Adipose tissue (tissue), 3 donors: ENCODE measurements around the gene ZMYM4. TPM values are rescaled to one million over a fixed set of nuclear protein-coding genes. Genes with fewer than 3 reads are reported as not detected.

Source experiments
- H3K27ac ChIP-seq: one replicate; pipeline ENCODE4 v1.5.1; 2013; ENCODE audit warnings: low read depth, low read length
- WGBS, 3 donors: extraction: QIAGEN DNeasy Blood & Tissue Kit; methylation state at CpG; one replicate each; pipeline ENCODE4 v1.1.7; 2013; 5-methylcytosine and 5-hydroxymethylcytosine counted together
- polyA plus RNA-seq, 3 donors: library from polyadenylated mRNA; stranded (reverse); fragments of 200-250 nt; gene quantifications; one replicate each; pipeline ENCODE4 v1.2.3, GENCODE V29; 2013
- donor health status: healthy with polysubstance abuse.
- donor health status: Bipolar disorder and iron deficiency.
- donor health status: healthy.

Gene ZMYM4
- polyA plus RNA-seq, 3 donors, result 5.9 to 10.6 (median 10.2) TPM

- H3K27ac ChIP-seq, result no peak overlapping the region
Observed at GRCh38 chr1:35269201-35269988, 886 bp downstream of the ZMYM4 start.

GRCh38 chr1:35269989-35270289 lies 1.4 kb downstream of the ZMYM4 start:
- 61 to 65% (median 63%) methylated on average over 2 of the region's 2 CpGs for WGBS, 3 donors
- H3K27ac ChIP-seq, result no peak overlapping the region

More at GRCh38 chr1:35269201-35269988, 886 bp downstream of the ZMYM4 start:
- WGBS, 3 donors, result 1 to 3% (median 2%) methylated on average over 19 to 24 of the region's 24 CpGs

DNA sequence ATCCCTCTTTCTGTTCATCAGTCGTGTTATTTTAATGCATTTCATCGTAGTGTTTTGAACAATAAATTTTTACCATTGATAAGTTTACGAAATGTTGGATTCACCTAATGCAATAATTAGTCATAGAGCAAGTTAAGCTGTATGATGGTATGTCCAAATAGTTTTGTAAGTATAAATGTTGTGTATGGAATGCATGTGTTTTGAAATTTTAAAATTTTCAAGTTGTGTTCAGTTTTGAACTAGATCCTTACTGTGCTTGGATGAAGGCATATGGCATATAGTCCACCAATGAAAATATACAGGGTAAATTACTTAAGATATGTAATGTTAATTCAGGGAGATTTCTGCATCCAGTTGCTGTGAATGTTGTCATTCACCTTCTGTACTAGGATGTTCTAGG lies 2.3 kb downstream of the ZMYM4 start:
- 89 to 97% (median 96%) methylated on average over 3 of the region's 3 CpGs for WGBS, 3 donors

GRCh38 chr1:35274197-35274596 lies 5.7 kb downstream of the ZMYM4 start:
- H3K27ac ChIP-seq, result no peak overlapping the region
- WGBS, 3 donors, result 87 to 90% (median 89%) methylated on average over 4 of the region's 4 CpGs

More for the DNA sequence above, 2.3 kb downstream of the ZMYM4 start:
- H3K27ac ChIP-seq, result no peak overlapping the region

- H3K27ac ChIP-seq, result no peak overlapping the region
- 80 to 83% (median 81%) methylated on average over 6 of the region's 6 CpGs for WGBS, 3 donors
Observed at GRCh38 chr1:35278886-35279554, 10.5 kb downstream of the ZMYM4 start.

GRCh38 chr1:35279555-35279904 lies 11.0 kb downstream of the ZMYM4 start:
- 69 to 100% (median 75%) methylated on average over 1 of the region's 1 CpG for WGBS, 3 donors
- H3K27ac ChIP-seq, result no peak overlapping the region

GRCh38 chr1:35280006-35280405 lies 11.5 kb downstream of the ZMYM4 start:
- H3K27ac ChIP-seq, result no peak overlapping the region
- WGBS, 3 donors, result 96 to 100% (median 98%) methylated on average over 1 of the region's 1 CpG

DNA sequence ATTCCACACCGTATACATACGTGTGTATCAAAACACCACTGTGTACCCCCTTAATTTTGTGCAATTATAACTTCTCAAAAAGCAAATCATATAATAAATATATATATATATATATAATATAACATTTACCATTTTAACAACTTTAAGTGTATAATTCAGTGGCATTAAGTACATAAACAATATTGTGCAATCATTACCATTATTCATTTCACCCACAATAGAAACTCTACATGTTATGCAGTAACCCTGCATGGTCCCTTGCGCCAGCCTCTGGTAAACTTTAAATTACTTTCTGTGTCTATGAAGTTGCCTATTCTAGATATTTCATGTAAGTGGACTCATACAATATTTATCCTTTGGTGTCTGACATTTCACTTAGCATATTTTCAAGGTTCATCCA lies 13.1 kb downstream of the ZMYM4 start:
- H3K27ac ChIP-seq, result no peak overlapping the region
- 94 to 100% (median 98%) methylated on average over 3 of the region's 3 CpGs for WGBS, 3 donors

DNA sequence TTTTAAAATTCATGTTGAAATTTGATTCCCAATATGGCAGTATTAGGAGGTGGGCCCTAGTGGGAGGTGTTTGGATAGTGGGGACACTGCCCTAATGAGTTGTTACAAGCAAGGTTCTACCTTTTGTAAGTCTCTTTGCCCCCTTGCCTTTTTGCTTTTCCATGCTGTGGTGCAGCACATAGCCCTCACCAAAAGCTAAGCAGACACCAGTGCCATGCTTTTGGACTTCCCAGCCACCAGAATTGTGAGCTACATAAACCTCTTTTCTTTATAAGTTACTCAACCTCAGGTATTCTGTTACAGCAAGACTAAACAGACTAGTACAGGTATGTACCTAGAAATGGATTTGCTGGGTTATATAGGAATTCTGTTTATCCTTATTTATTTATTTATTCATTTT lies 13.7 kb downstream of the ZMYM4 start:
- H3K27ac ChIP-seq, result no peak overlapping the region

DNA sequence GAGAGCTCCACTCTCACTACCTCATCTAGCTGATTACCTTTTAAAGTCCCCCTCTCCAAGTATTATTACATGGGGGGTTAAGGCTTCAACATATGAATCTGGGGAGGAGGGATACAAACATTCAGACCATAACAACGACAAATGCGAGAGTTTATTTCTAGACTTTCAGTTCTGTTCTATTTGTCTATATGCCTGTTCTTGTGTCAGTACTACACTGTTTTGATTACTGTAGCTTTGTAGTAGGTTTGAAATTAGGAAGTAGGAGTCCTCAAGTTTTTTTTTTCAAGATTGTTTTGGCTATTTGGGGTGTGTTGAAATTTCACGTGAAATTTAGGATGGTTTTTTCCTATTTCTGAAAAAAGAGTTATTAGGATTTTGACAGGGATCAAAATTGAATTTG lies 16.3 kb downstream of the ZMYM4 start:
- 83 to 99% (median 89%) methylated on average over 3 of the region's 3 CpGs for WGBS, 3 donors
- no peak overlapping the region for H3K27ac ChIP-seq

GRCh38 chr1:35285771-35286606 lies 17.5 kb downstream of the ZMYM4 start:
- 84 to 87% (median 86%) methylated on average over 5 of the region's 5 CpGs for WGBS, 3 donors

GRCh38 chr1:35287807-35288640 lies 19.5 kb downstream of the ZMYM4 start:
- 82 to 91% (median 88%) methylated on average over 9 of the region's 9 CpGs for WGBS, 3 donors
- no peak overlapping the region for H3K27ac ChIP-seq

More at GRCh38 chr1:35285771-35286606, 17.5 kb downstream of the ZMYM4 start:
- H3K27ac ChIP-seq, result no peak overlapping the region

DNA sequence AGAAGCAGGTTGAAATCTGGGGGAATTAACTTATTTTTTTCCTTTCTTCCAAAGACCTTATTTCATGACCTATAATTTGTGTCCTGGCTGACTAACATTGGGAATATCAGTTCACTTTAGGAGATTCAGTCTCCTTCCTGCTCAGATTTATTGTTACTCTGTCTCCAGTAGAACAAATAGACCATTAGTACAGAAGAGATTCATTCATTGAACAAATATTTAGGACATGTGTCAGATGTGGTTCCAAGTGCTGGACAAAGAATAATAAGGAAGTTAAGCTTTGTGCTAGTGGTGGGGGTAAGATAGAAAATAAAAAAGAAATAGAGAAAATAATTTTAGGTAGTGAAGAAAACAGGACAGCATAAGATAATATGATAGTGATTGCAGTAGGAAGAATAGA lies 20.3 kb downstream of the ZMYM4 start:
- no peak overlapping the region for H3K27ac ChIP-seq

DNA sequence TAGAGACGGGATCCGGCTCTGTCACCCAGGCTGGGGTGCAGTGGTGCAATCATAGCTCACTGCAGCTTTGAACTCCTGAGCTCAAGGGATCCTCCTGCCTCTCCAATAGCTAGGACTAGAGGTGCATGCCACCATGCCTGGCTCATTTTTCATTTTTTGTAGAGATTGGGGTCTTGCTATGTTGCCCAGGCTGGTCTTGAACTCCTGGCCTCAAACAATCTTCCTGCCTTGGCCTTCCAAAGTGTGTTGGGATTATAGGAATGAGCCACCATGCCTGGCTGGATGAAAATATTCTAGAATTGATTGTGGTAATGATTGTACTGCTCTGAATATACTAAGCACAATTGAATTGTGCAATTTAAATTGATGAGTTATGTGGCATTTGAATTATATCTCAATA lies 21.9 kb downstream of the ZMYM4 start:
- H3K27ac ChIP-seq, result no peak overlapping the region
- WGBS, 3 donors, result 80 to 89% (median 85%) methylated on average over 2 of the region's 2 CpGs

DNA sequence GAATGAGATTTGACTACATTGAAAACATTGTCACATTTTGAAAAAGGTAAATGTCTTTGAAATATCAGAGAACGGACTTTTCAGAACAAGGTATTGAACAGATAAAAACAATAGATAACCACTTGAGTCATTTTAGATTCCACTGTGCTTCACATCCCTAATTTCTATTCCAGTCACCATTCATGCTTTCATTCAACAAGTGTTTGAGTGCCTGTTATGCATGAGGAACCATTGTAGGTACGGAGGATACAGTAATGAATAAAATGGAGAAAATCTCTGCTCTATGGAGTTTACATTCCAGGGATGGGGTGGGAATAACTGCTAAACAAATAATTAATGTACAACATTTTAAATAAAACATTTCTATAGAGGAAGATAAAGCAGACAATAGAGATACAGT lies 26.3 kb downstream of the ZMYM4 start:
- WGBS, 3 donors, result 93 to 96% (median 93%) methylated on average over 2 of the region's 2 CpGs

DNA sequence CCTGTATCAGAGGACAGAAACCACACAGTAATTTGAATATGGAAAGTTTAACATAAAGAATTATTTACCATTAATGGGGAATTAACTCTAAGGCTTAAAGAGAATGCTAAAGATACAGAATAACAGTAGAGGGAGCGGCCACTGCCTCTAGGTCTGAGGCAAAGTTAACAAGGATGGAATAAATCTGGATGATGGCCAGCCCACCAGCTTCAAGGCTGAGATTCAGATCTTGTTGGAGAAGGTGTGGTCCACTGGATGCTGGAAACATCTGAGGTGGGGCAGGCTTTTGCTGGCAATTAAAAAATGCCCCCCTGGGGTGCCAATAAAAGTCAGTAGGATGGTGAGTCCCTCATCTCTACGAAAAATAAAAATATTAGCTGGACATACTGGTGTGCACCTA lies 29.4 kb downstream of the ZMYM4 start:
- no peak overlapping the region for H3K27ac ChIP-seq
- 85 to 91% (median 87%) methylated on average over 2 of the region's 2 CpGs for WGBS, 3 donors

More for the DNA sequence above, 26.3 kb downstream of the ZMYM4 start:
- no peak overlapping the region for H3K27ac ChIP-seq

DNA sequence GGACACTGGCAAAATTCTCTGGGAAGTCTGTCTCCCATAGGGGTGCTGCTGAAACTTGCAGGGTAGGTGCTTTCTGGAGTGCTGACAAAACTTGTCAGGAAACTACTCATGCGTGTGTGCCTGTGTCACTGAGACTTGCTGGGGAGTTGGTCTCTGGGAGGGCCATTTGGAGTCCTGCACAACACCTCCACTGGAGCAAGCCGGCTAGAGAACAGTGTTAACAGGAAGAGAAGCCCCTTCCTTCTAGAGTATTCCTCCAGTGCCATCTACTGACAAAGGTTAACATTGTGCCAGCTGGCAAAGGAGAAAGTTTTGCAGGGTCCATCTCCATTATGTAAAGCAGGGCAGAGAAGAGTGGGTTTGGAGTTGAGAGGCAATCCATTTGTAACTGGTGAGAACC lies 30.0 kb downstream of the ZMYM4 start:
- 11 to 37% (median 14%) methylated on average over 2 of the region's 2 CpGs for WGBS, 3 donors
- H3K27ac ChIP-seq, result no peak overlapping the region

DNA sequence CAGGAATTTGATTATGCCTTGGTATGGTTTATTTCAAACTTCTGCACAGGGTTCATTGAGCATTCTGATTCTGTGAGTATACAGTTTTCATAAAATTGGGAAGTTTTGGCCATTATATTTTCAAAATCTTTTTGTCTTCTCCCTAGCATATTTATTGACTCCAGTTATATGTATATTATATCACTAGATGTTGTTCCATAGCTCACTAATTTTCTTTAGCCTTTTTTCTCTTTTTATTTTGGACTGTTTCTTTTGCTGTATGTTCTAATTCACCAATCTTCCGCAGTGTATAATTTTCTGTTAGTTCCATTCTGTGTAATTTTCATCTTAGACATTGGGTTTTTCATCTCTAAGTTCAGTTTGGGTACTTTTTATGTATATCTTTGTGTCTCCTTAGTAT lies 31.9 kb downstream of the ZMYM4 start:
- 96 to 100% (median 96%) methylated on average over 1 of the region's 1 CpG for WGBS, 3 donors
- no peak overlapping the region for H3K27ac ChIP-seq
